Measurements from ENCODE around the gene CFAP61. TPM values are rescaled to one million over a fixed set of nuclear protein-coding genes. Genes with fewer than 3 reads are reported as not detected.

The CFAP61 gene
- total RNA-seq, 1 donor from 2014 or later, result 8.6 TPM

DNA sequence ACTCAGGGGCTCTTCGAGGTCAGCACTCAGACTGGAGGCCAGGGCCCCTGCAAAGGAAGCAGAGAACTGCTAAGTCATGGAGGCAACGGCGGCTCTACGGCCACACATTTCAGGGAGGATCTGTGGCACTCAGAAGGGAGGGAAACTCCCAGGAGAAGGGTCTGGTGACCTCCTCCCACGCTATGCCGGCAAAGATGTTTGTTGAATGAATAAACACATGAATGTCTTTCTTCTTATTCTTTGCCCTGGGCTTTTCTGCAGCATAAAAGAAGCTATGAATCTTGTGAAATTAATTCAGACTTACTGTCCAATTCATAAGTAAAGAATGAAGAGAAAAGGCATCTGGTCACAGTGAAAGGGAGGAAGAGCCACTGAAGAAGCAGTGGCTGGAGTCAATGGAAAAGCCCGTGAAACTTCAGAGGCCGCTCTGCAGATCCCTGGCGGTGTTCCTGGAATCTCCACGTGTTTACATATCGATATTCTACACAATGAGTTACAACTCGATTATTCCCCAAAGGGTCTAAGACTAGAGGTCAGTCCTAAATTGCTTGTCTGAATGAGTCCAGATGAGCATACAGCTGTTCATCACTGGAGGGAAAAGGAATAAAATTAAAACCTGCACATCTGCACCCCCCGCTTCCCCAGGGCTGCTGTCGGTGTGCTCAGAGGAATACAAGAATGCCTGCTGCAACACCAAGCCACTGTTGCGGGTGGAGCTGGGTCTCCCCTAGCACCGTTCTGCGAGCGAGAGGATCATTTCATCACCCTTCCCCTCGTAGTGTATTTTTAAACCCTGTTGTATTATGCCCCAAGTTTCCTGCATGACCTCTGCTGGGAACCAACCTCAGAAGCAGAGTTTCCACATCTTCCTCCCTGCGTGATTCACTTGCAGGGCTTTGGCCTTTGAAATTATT, 341.1 kb downstream of the CFAP61 start:
- no peaks in the 10 kb centered on the region for H3K27me3 ChIP-seq (ENCODE audit: low read depth)
- no peak overlapping the region for H3K4me3 ChIP-seq
- H3K27ac ChIP-seq, result no peak overlapping the region
- no peak for ATAC-seq
- intact Hi-C loops (cut with DNase I), result no loop called here
- H3K36me3 ChIP-seq, result peaks cover 57% of the 10 kb centered on the region
- H3K4me1 ChIP-seq, result no peaks in the 10 kb centered on the region
- no peak for DNase-seq
- TF ChIP-seq, protein P1, sequence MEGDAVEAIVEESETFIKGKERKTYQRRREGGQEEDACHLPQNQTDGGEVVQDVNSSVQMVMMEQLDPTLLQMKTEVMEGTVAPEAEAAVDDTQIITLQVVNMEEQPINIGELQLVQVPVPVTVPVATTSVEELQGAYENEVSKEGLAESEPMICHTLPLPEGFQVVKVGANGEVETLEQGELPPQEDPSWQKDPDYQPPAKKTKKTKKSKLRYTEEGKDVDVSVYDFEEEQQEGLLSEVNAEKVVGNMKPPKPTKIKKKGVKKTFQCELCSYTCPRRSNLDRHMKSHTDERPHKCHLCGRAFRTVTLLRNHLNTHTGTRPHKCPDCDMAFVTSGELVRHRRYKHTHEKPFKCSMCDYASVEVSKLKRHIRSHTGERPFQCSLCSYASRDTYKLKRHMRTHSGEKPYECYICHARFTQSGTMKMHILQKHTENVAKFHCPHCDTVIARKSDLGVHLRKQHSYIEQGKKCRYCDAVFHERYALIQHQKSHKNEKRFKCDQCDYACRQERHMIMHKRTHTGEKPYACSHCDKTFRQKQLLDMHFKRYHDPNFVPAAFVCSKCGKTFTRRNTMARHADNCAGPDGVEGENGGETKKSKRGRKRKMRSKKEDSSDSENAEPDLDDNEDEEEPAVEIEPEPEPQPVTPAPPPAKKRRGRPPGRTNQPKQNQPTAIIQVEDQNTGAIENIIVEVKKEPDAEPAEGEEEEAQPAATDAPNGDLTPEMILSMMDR (IDR thresholded peaks at IDR 0.05), result no peak
- H3K9me3 ChIP-seq, result no peaks in the 10 kb centered on the region

DNA sequence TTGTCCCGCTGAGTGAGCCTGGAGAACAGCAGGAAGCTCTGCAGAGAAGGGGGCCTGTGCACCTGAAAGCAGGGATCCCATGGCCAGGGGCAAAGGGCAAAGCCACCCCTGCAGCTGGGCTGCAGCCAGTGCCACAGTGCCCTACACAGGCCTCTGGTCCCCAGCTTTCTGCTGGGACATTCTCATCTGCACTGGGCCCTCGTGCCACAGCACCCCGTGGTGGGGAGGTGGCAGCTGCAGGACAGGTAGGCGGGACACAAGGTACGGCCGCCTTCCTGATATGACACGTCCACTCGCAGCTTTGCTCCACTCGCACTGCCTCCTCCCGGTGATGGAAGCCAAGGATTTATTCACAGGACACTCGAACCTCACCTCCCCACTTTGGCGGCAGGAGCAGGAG, 342.8 kb downstream of the CFAP61 start:
- intact Hi-C loops (cut with DNase I), result no loop called here
- ATAC-seq, result no peak
- H3K4me1 ChIP-seq, result no peaks in the 10 kb centered on the region
- no peak overlapping the region for H3K27ac ChIP-seq
- peaks cover 60% of the 10 kb centered on the region for H3K36me3 ChIP-seq
- no peak for DNase-seq
- no peaks in the 10 kb centered on the region for H3K27me3 ChIP-seq (ENCODE audit: low read depth)
- H3K4me3 ChIP-seq, result no peak overlapping the region
- no peaks in the 10 kb centered on the region for H3K9me3 ChIP-seq
- TF ChIP-seq, protein P1 (IDR thresholded peaks at IDR 0.05), result no peak

DNA sequence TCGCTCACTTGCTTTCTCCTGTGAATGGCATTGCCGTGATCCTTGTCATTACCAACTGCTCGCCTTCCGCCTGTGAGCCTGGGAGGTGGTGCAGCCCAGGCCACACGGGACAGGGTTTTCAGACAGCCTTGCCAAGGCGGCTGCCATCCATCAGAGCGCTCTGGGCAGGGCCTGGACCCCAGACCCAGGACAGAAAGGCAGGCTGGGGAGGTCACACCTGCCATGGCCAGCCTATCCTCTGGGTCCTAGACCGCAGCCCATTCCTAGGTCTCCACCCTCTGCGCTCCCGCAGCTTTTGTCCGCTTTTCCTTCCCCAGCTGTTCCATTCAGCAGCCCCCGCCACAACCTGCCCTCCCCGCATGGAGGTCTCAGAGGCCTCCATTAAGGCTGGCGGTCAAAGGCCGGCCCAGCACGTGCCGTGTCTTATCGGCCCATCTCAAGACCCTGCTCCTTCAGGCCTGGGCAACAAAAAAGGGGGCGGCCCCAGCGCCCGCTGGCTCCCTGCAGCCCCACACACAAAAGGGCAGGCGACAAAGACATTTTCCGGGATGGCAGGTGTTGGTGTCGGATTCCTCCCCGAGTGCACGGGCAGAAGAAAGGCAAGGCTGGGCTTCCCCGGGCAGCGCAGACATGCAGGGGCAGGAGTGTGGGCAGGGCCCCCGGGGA, 343.7 kb downstream of the CFAP61 start:
- peaks cover 60% of the 10 kb centered on the region for H3K36me3 ChIP-seq
- ATAC-seq, result no peak
- H3K27ac ChIP-seq, result no peak overlapping the region
- intact Hi-C loops (cut with DNase I), result no loop called here
- no peak for DNase-seq
- no peaks in the 10 kb centered on the region for H3K4me1 ChIP-seq
- no peak overlapping the region for H3K4me3 ChIP-seq
- H3K9me3 ChIP-seq, result no peaks in the 10 kb centered on the region
- TF ChIP-seq, protein P1 (IDR thresholded peaks at IDR 0.05), result no peak
- H3K27me3 ChIP-seq (ENCODE audit: low read depth), result no peaks in the 10 kb centered on the region

- ATAC-seq (no peak), DNase-seq (no peak)
- intact Hi-C loops (cut with DNase I), result no loop called here
- H3K4me3 ChIP-seq, result no peak overlapping the region
- TF ChIP-seq, protein P1 (IDR thresholded peaks at IDR 0.05), result no peak
- H3K9me3 ChIP-seq, result no peaks in the 10 kb centered on the region
- H3K36me3 ChIP-seq, result peaks cover 52% of the 10 kb centered on the region
- no peaks in the 10 kb centered on the region for H3K4me1 ChIP-seq
- no peaks in the 10 kb centered on the region for H3K27me3 ChIP-seq (ENCODE audit: low read depth)
- H3K27ac ChIP-seq, result no peak overlapping the region
These were observed 344.5 kb downstream of the CFAP61 start for GRCh38 chr20:20396794-20397193.

DNA sequence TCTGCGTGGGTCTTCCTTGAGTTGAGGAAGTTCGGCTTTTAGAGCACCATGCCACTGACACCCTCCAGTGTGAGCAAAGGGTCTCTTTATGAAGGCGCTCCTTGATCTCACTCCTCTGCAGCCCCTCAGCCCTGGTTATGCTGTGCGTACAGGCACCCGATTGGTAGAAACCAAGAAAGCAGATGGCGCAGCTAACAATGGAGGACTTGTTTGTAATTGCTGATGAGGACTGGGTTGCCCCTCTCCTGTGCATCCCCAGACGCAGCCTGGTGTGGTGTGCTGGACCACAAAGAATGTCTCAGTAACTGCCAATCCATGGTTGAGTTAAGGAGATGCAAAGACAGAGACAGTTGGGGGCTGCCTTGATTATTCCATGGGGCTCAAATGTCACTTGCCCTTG, 345.8 kb downstream of the CFAP61 start:
- no peak for DNase-seq
- H3K4me3 ChIP-seq, result no peak overlapping the region
- H3K4me1 ChIP-seq, result no peaks in the 10 kb centered on the region
- TF ChIP-seq, protein P1 (IDR thresholded peaks at IDR 0.05), result no peak
- intact Hi-C loops (cut with DNase I), result no loop called here
- peaks cover 47% of the 10 kb centered on the region for H3K36me3 ChIP-seq
- ATAC-seq, result no peak
- H3K27ac ChIP-seq, result no peak overlapping the region
- H3K9me3 ChIP-seq, result no peaks in the 10 kb centered on the region
- no peaks in the 10 kb centered on the region for H3K27me3 ChIP-seq (ENCODE audit: low read depth)

All from lower lobe of right lung (tissue), 2 donors.